Activated CD4-positive, alpha-beta T cell treated with anti-CD3 and anti-CD28 coated beads, Interleukin-2, amount 50 U/mL, for 48 hours (primary cell): ENCODE results near the gene PRAC1.
A peak's percentile ranks its signal among the peaks of the same experiment; 100 is the strongest.

Source experiments
- DNase-seq, 2 experiments: peaks; one replicate each; pipeline ENCODE4 v3.0.0-alpha.2; 2020

The PRAC1 gene

GRCh38 chr17:48746916-48747444 is 24.7 kb upstream of the PRAC1 start:
- DNase-seq, result no peak

GRCh38 chr17:48745381-48746275 is 23.3 kb upstream of the PRAC1 start:
- DNase-seq, result no peak

- no peak for DNase-seq
Observed at GRCh38 chr17:48740537-48740936, 18.2 kb upstream of the PRAC1 start.

GRCh38 chr17:48738803-48739526 is 16.6 kb upstream of the PRAC1 start:
- DNase-seq, result no peak

- no peak for DNase-seq
Observed at GRCh38 chr17:48738424-48738802, 16.1 kb upstream of the PRAC1 start.

- DNase-seq, result no peak
Observed at GRCh38 chr17:48737330-48738043, 15.2 kb upstream of the PRAC1 start.

- no peak for DNase-seq
Observed at GRCh38 chr17:48735062-48735351, 12.7 kb upstream of the PRAC1 start.

GRCh38 chr17:48734333-48735061 is 12.2 kb upstream of the PRAC1 start:
- no peak for DNase-seq

- DNase-seq, result no peak
Observed at GRCh38 chr17:48733632-48734328, 11.5 kb upstream of the PRAC1 start.

GRCh38 chr17:48732688-48733629 is 10.6 kb upstream of the PRAC1 start:
- DNase-seq, result no peak

- DNase-seq, result no peak
Observed at GRCh38 chr17:48731355-48731754, 9.0 kb upstream of the PRAC1 start.

- DNase-seq, result no peak
Observed at GRCh38 chr17:48730240-48730550, 7.9 kb upstream of the PRAC1 start.

- no peak for DNase-seq
Observed at GRCh38 chr17:48729335-48730239, 7.3 kb upstream of the PRAC1 start.

GRCh38 chr17:48728232-48729231 is 6.2 kb upstream of the PRAC1 start, which contains the start of gene HOXB13:
Gene HOXB13, minus strand, starts transcription at chr17:48728750. Its CDS starts 157 bp downstream, at chr17:48728593.
- DNase-seq, result peak; percentile 51 to 53

- no peak for DNase-seq
Observed at GRCh38 chr17:48727415-48728175, 5.3 kb upstream of the PRAC1 start.

- no peak for DNase-seq
Observed at GRCh38 chr17:48726916-48727286, 4.6 kb upstream of the PRAC1 start.

- DNase-seq, result no peak
Observed at GRCh38 chr17:48726114-48726915, 4.0 kb upstream of the PRAC1 start.
